Psoas muscle (tissue), 8 donors: ENCODE measurements around the gene WDR46. TPM values are rescaled to one million over a fixed set of nuclear protein-coding genes. Genes with fewer than 3 reads are reported as not detected.

Experiments
- ATAC-seq, 4 donors: fragments of 200-7000 bp; cut with Tn5 transposase; one replicate each; pipeline ENCODE4 v1.9.1; 2020; ENCODE audit warnings: moderate library complexity in 3 of 4, mild to moderate bottlenecking in 2 of 4
- DNase-seq, 2 donors: peaks; one replicate each; pipeline ENCODE4 v3.0.0-alpha.2; 2020
- H3K27ac ChIP-seq: fragments of 200-600 bp; one replicate; pipeline ENCODE4 v1.8.0; 2022
- H3K27me3 ChIP-seq, 3 donors: fragments of 200-600 bp in 1 of 3; one replicate each; pipeline versions ENCODE4 v1.6.1 to v1.8.0; 2013 to 2022; ENCODE audit warnings: low read length in 2 of 3, mild to moderate bottlenecking in 2 of 3, moderate library complexity in 1 of 3; ENCODE audit not compliant: insufficient read depth in 3 of 3
- H3K36me3 ChIP-seq, 2 donors: fragments of 200-600 bp in 1 of 2; one replicate each; pipeline versions ENCODE4 v1.6.1 to v1.8.0; 2013 to 2022; ENCODE audit warnings: low read depth in 1 of 2, mild to moderate bottlenecking in 1 of 2, moderate library complexity in 1 of 2; ENCODE audit not compliant: insufficient read depth in 1 of 2
- H3K4me1 ChIP-seq: fragments of 200-600 bp; one replicate; pipeline ENCODE4 v1.8.0; 2022
- H3K4me3 ChIP-seq: fragments of 200-600 bp; one replicate; pipeline ENCODE4 v1.8.0; 2022; ENCODE audit warnings: mild to moderate bottlenecking
- H3K9me3 ChIP-seq: fragments of 200-600 bp; one replicate; pipeline ENCODE4 v1.8.0; 2022
- WGBS, 3 donors: extraction: QIAGEN DNeasy Blood & Tissue Kit; methylation state at CpG; one replicate each; pipeline versions ENCODE4 v1.1.6 to v1.1.7; 2013; 5-methylcytosine and 5-hydroxymethylcytosine counted together
- intact Hi-C, 2 donors: fragments of 100-400 bp; cut with DNase I; formaldehyde crosslinking; loops; one replicate each; pipeline versions ENCODE4 v1.11.0 to v1.14.2; 2022
- polyA plus RNA-seq, 3 donors: library from polyadenylated mRNA; stranded (reverse); fragments of 200-250 nt; gene quantifications; one replicate each; pipeline ENCODE4 v1.2.3, GENCODE V29; 2013
- total RNA-seq, 4 donors: library from RNA; stranded (reverse); fragmentation: NEBNext Ultra II Directional in 2 of 4; extraction: Animal tissue kit (Norgen Biotek cat#: 25700) in 2 of 4; gene quantifications; one replicate each; pipeline versions ENCODE4 v1.2.1 to v1.2.4, GENCODE V29; 2021 to 2023
- TF ChIP-seq, protein P1 (sequence below): fragments of 200-600 bp; IDR thresholded peaks from one replicate; pipeline ENCODE4 v1.8.0; 2022; ENCODE audit warnings: antibody characterized with exemption
- donor health status: healthy with polysubstance abuse.
- donor health status: DM: no; HTN: no; CAD: no; lungs with moderate emphysema.
- donor health status: Bipolar disorder and iron deficiency.
- donor health status: healthy.
- donor health status: DM: yes; HTN: yes; CAD: no.
- donor health status: DM: no; HTN: no; CAD: no.
- donor health status: DM: no; HTN: no; CAD: no.
- donor health status: DM: yes; HTN: yes; CAD: no.

The WDR46 gene
- total and polyA plus RNA-seq, 7 donors: 22.4 to 65.0 (median 34.7) TPM

GRCh38 chr6:33317419-33317668, 28.3 kb upstream of the WDR46 start:
- ATAC-seq: peak; percentile 13 to 30 (median 20)

GRCh38 chr6:33316603-33317418, 27.8 kb upstream of the WDR46 start:
- H3K4me1 ChIP-seq: peaks cover 56% of the 10 kb centered on the region
- no peaks in the 10 kb centered on the region for H3K27me3 ChIP-seq
- peak overlapping the region; percentile 77 for H3K27ac ChIP-seq
- TF ChIP-seq, protein P1, sequence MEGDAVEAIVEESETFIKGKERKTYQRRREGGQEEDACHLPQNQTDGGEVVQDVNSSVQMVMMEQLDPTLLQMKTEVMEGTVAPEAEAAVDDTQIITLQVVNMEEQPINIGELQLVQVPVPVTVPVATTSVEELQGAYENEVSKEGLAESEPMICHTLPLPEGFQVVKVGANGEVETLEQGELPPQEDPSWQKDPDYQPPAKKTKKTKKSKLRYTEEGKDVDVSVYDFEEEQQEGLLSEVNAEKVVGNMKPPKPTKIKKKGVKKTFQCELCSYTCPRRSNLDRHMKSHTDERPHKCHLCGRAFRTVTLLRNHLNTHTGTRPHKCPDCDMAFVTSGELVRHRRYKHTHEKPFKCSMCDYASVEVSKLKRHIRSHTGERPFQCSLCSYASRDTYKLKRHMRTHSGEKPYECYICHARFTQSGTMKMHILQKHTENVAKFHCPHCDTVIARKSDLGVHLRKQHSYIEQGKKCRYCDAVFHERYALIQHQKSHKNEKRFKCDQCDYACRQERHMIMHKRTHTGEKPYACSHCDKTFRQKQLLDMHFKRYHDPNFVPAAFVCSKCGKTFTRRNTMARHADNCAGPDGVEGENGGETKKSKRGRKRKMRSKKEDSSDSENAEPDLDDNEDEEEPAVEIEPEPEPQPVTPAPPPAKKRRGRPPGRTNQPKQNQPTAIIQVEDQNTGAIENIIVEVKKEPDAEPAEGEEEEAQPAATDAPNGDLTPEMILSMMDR: no peak
- ATAC-seq: no peak
- peak overlapping the region; percentile 68 for H3K4me3 ChIP-seq
- H3K36me3 ChIP-seq: peaks cover 11 to 32% of the 10 kb centered on the region in 2 donors
- intact Hi-C loops: no loop called here
- peak in 1 of 2 donors; percentile 65 for DNase-seq
- H3K9me3 ChIP-seq: no peaks in the 10 kb centered on the region
- 59 to 70% (median 62%) methylated on average over 19 of the region's 19 CpGs for WGBS, 3 donors

More at GRCh38 chr6:33317419-33317668, 28.3 kb upstream of the WDR46 start:
- TF ChIP-seq, protein P1: no peak
- WGBS, 3 donors: 2 to 4% (median 3%) methylated on average over 10 to 27 of the region's 27 CpGs
- H3K4me3 ChIP-seq: peak overlapping the region; percentile 68
- intact Hi-C loops: no loop called here
- peaks cover 54% of the 10 kb centered on the region for H3K4me1 ChIP-seq
- H3K27ac ChIP-seq: peak overlapping the region; percentile 77
- no peaks in the 10 kb centered on the region for H3K9me3 ChIP-seq
- DNase-seq: no peak
- H3K36me3 ChIP-seq: peaks cover 11 to 32% of the 10 kb centered on the region in 2 donors
- H3K27me3 ChIP-seq: no peaks in the 10 kb centered on the region

DNA sequence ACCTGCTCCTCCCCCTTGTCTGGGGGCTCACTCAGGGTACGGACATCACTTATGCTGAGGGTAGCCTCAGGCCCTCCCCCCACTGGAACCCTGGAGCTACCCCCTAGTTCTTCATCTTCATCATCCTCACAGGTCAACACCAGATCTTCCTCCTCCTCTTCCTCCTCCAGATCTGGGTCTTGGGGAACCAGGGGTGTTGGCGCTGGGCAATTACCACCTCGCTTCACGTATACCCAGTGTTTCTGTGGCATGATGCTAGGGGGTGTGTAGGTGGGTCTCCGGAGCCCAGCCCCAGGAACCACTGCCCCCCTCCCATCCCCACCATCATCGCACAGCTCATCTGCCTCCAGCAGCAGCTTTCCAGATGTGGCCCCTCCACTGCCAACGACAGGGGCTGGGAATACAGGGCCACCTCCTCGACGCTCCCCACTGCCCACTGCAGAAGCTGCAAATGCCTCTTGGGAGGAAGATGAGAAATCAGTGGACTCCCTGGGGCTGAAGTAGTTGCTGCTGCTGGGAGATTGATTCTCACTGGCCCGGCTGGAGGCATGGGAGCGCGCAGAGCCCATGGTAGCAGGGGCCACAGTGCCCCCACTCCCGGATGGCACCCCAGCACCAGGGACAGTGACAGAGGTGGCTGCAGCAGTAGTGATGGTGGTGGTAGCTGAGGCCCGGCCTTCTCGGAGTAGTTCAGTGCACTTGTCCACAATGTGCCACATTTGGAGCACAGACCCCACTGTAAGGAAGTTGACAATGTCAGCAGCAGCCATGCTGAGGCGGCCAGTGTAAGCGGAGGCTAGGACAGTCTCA, 27.0 kb upstream of the WDR46 start:
- intact Hi-C loops: loop anchor here in 1 of 2 donors (2.0 kb wide), 1 partner anchor 15 kb away; no protein-coding TSS in a partner anchor
- peak overlapping the region; percentile 16 for H3K27ac ChIP-seq
- H3K4me1 ChIP-seq: peaks cover 52% of the 10 kb centered on the region
- H3K4me3 ChIP-seq: no peak overlapping the region
- H3K9me3 ChIP-seq: no peaks in the 10 kb centered on the region
- ATAC-seq (no peak), DNase-seq (no peak)
- peaks cover 11 to 28% of the 10 kb centered on the region in 2 donors for H3K36me3 ChIP-seq
- no peaks in the 10 kb centered on the region for H3K27me3 ChIP-seq
- 77 to 84% (median 81%) methylated on average over 17 of the region's 17 CpGs for WGBS, 3 donors
- TF ChIP-seq, protein P1: no peak

- intact Hi-C loops: loop anchor here (2.0 to 5.0 kb wide), 2 partner anchors 14 to 38 kb away; partner anchors contain the start of gene B3GALT4 (in 1 of the 2)
- no peak for ATAC-seq
- peak overlapping the region; percentile 98 for H3K4me3 ChIP-seq
- H3K27ac ChIP-seq: peak overlapping the region; percentile 91
- peaks cover 8 to 27% of the 10 kb centered on the region in 2 donors for H3K36me3 ChIP-seq
- TF ChIP-seq, protein P1: no peak
- peaks cover 44% of the 10 kb centered on the region for H3K4me1 ChIP-seq
- 31 to 35% (median 34%) methylated on average over 47 of the region's 47 CpGs for WGBS, 3 donors
- H3K9me3 ChIP-seq: no peaks in the 10 kb centered on the region
- no peaks in the 10 kb centered on the region for H3K27me3 ChIP-seq
- peak; percentile 52 to 75 for DNase-seq
Observed at GRCh38 chr6:33314943-33315792, 26.1 kb upstream of the WDR46 start.
